RPMI8226 (cell line): Measurements from ENCODE around the gene GBP4.

Experiments used
- DNase-seq: peaks from one replicate; pipeline ENCODE4 v3.0.0-alpha.2; 2015

GBP4 gene

DNA sequence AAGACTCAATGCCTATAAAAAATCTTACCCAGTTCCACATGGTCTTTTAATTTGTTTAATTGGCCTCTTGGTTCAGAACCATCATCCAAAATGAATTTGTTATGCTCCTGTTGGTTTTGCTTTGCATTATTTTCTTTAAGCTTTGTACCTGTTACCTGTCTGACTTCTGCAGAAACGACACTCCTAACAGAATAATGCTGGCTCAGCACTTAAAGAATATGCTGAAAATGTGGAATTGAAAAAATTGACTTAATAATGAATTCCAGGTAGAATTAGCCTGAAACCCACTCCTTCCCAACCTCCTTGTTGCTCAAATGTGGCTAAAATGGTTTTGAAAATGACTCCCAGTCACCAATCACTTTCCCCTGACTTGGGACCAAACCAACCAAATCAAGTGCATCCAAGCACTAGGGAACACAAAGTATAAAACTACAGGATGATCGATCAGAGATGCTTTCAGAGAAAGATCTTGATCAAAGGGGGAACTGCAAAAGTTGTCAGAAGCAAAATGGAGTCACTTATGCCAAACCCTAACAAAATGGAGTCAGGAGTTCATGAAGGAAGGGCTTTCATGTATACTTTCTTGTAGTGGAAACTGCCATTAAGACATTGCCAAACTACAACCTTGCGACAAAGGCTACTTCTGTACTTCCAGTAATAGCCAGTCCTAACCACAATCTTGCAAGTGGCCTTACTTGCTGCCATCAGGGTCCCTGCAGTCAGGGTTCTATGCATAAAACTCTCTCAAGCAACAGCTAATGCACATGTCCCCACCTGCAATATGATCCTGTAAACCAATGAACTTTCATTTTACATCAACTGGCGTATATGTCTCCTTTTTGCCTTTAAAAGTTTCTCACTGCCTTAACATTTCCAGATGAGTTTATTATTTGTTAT, 28.3 kb downstream of the GBP4 start:
- no peak for DNase-seq

DNA sequence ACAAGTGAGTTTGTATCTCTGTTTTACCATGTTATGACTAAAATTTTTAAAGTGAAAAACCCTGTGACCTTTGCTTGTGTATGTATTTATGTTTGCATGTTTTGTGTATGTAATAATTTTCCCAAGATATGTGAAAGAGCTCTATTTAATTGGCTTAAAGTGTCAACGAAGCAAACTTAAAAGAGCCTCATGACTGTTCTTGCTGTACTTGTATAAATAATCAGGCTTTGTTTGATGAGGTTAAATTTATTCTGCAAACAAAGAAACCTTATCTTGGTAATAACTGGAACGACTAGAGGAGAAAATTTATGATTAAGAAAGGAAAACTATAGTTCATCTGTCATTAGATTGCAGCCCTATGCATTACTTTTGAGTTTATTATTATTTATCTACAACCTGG, 29.6 kb downstream of the GBP4 start:
- DNase-seq, result no peak

DNA sequence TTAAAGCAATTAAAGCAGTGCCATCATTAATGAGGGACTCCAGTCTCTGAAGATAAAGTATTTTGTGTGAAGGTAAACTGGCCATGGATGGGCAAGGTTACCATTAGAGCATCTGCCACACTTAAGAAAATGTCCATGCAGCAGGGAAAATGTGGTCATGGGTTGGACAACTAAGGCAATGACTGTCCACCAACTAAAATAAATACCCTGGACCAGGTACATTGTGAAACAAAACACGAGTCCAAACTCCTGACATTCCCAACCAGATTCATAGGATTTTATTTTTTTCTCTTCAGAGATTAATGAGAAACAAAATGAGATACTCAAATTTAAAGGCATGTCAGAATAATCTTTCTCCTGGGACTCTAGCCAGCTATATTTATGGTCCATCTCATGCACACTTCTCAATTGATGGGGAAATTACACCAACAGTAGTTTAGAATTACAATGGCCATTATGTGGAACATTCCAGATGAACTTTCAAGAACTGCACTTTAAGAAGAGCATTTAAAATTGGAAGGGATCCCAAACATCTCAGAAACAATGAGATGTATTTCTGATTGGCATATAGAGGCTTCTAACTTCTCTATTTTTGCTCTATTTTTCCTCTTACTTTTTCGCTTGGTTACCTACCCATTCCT, 31.0 kb downstream of the GBP4 start:
- no peak for DNase-seq

DNA sequence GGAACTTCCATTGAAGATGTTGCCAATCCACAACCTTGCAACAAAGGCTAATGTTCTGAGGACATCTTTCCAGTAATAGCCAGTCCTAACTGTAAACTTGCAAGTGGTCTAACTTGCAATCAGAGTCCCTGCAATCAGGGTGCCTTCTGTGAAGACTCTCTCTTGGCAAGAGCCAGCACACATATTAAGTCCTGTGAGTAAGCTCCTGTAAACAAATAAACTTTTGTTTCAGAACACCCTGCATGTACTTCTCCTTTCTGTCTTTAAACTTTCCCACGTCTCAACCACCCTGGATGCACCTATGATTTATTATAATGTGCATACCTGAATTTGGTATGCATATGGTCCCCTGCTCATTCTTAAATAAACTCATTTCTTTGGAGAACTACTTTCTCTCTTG, 32.0 kb downstream of the GBP4 start:
- DNase-seq, result no peak

DNA sequence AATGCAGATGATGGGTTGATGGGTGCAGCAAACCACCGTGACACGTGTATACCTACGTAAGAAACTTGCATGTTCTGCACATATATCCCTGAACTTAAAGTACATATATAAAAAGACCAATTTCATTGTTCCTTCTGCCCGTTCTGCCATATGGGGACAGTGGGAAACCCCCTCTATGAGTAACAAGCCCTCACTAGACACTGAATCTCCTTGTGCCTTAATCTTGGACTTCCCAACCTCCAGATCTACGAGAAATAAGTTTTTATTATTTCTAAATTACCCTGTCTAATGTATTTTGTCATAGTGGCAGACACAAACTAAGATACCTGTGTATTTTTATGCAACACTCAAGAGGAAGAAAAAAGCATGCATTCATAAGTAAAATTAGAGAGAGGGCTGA, 32.9 kb downstream of the GBP4 start:
- DNase-seq, result no peak

DNA sequence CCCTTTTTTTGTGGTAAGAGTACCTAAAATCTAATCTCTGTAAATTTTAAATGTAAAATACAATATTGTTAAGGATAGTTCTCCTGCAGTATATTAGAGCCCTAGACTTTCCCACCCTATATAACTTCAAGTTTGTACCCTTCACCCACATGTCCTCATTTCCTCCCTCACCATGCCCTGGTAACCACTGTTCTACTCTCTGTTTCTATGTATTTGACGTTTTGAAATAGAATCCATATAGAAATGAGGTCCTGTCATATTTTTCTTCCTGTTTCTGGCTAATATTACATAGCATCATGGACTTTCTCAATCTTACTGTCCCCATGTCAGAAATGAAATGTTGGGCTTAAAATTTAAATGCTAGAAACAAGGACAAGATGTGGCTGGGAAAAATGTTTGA, 47.7 kb downstream of the GBP4 start:
- DNase-seq, result no peak

DNA sequence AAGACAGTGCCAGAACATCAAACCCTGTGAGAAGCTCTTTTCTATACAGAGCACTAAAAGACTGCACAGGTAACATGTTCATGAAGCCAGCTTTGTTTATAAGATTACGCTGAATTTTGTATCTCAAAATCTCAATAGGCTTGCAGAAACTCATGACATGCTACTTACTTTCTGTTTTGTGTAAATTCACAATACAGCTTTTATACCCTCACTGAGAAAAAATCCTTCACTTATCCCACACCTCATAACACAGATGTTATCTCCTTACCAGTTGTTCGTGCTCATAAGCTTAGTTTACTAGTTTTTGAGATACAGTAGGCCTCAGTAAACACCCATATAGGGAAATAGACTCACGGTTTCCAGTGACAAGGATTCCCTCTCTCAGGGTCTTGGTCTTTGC, 48.8 kb downstream of the GBP4 start:
- no peak for DNase-seq

DNA sequence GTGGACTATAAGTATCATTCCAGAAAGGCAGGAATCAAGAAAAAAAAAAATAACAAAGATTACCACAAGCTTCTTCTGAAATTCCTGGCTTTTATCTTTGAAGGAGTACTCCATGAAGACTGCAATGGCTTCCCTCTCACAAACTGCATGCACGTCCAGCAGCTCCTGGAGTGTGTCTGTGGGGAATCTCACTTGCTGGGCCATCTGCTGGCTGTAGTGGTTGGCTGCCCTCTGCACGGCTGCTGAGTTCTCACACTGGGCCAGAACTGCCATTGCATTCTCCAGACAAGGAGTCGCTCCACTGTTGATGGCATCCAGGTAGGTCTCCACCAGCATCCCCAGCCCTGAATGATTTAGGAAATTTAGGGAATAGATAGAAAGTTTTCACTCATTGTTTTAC, 49.5 kb downstream of the GBP4 start:
- DNase-seq, result no peak

DNA sequence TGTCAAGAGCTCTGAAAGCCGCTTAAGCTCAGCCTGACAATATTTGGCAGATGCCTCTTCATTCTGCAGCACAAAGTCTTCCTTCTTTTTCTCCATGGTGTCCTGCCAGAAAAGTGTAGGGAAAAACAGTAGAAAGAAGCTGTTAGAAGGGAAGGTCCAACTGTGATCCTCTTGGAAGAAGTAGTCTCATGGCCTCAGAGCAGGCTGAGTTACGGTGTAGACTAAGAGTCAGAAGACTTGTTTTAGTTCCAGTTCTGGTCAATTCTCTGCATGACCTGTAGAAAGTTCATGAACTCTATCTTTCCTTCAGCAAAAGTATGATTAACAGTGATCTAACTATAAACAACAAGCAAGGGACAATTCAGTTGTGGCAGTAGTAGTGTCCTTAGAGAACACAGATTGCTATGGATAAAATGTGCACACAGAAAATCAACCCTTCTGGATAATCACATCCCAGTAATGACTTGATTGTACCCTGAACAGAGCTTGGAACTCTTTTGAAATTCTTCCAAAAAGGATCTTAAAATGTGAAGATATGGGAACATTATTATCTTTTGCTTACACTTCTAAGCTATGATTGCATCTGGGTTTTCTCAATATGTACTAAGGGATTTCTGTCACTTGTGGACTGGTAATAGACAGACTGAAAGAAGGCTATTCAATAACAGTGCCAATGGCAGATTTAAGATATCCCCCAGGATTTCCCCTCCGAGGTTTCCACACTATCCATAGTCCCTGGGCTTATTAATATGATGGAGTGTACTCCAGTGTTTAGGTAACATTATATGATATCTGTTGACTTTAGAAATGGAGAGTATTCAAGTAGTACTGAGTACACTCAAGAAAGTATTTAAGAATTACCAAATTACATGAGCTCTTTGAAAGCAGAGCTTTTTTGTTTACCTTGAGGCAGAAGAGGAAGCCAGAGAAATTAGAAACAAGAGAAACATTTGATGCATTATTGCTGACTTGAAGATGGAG, 50.8 kb downstream of the GBP4 start:
- no peak for DNase-seq

DNA sequence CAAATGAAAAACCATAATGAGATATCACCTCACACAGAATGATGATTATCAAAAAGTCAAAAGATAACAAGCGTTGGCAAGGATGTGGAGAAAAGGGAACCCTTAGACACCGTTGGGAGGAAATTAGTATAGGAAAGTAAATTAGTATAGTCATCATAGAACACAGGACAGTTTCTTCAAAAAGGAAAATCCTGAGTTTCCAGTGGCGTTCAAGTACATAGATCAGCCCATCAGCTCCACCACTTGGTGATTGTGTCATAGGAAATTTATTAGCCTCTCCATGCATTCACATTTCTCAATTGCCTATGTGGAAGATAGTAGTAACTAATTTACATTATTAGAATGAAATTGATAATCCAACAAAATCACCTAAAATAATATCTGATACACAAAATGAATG, 52.0 kb downstream of the GBP4 start:
- DNase-seq, result no peak

DNA sequence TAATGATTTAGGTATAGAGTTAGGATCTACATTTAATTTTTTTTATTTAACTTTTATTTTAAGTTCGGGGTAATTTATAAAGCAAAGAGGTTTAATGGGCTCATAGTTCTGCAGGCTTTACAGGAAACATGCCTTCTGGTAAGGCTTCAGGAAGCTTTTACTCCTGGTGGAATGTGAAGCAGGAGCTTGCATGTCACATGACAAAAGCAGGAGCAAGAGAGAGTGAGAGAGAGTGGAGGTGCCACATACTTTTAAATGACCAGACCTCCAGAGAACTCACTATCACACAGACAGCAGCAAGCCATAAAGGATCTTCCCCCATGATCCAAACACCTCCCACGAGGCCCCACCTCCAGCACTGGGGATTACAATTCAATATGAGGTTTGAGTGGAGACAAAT, 55.3 kb downstream of the GBP4 start:
- no peak for DNase-seq

DNA sequence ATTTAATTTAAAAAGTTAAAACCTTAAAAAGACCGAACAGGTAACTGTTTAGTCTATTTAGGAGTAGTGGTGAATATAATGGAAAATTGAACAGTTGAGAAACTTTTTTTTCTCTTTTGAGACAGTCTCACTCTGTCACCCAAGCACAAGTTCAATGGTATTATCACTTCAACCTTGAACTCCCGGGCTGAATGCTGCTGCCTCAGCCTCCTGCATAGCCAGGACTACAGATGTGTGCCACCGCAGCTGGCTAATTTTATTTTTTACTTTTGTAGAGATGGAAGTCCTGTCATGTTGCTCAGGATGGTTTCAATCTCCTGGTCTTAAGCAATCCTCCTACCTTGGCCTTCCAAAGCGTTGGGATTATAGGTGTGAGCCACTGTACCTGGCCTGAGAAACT, 56.6 kb downstream of the GBP4 start:
- no peak for DNase-seq

DNA sequence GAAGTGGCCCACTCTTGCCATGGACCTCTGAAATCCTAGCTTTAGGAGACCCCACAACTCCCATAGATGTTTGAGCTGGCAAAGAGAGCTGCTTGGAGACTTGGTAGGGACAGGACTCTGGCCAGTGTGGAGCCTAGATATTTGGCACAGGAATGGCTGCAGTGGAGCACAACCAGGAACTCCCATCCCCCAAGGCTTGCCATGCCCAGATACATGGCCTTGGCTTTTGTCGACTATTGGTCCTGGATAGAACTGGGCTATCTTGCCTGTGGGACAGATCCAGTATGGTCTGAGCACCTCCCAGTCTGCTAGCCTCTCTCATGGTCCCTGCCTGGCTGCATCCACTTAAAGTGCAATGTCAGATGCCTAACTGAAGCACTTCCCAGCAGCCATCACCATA, 65.0 kb downstream of the GBP4 start:
- no peak for DNase-seq
